DOHH2 (cell line): ENCODE data around the gene NUDT6.

Source experiments
- EZH2phosphoT487 ChIP-seq: fragments of 200-600 bp; sonication (generic); IDR thresholded peaks from 2 replicates; pipeline ENCODE4 v1.6.1; 2017; ENCODE audit warnings: borderline replicate concordance, mild to moderate bottlenecking, antibody characterized with exemption, low read length, moderate library complexity, mixed read lengths
- TF ChIP-seq, protein P1 (sequence below): fragments of 200-600 bp; sonication (generic); IDR thresholded peaks from one replicate; pipeline ENCODE4 v1.5.1; 2014; ENCODE audit warnings: antibody characterized with exemption, mild to moderate bottlenecking, low read depth, low read length; ENCODE audit not compliant: poor library complexity, severe bottlenecking

DNA sequence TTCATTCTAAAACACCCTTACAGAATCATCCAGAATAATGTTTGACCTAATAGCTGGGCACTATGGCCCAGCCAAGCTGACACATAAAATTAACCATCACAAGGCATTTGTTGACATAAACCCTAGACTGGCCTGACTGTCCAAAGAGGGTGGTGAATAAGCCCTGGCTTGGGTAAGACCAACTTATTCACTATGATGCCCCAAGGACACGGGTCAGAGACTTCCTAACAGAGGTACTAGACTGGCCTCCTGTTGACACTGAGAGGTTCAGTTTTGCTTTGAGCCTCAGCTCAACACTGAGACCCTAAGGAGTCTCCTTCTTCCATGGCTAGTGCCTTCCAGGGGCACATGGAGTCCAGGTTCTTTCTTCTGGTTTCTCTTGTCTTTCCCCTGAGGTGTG lies 74.5 kb downstream of the NUDT6 start:
- no peak for TF ChIP-seq EZH2phosphoT487
- TF ChIP-seq, protein P1, sequence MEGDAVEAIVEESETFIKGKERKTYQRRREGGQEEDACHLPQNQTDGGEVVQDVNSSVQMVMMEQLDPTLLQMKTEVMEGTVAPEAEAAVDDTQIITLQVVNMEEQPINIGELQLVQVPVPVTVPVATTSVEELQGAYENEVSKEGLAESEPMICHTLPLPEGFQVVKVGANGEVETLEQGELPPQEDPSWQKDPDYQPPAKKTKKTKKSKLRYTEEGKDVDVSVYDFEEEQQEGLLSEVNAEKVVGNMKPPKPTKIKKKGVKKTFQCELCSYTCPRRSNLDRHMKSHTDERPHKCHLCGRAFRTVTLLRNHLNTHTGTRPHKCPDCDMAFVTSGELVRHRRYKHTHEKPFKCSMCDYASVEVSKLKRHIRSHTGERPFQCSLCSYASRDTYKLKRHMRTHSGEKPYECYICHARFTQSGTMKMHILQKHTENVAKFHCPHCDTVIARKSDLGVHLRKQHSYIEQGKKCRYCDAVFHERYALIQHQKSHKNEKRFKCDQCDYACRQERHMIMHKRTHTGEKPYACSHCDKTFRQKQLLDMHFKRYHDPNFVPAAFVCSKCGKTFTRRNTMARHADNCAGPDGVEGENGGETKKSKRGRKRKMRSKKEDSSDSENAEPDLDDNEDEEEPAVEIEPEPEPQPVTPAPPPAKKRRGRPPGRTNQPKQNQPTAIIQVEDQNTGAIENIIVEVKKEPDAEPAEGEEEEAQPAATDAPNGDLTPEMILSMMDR, result no peak
